ENCODE measurements around the gene ZNF138. TPM values are rescaled to one million over a fixed set of nuclear protein-coding genes. Genes with fewer than 3 reads are reported as not detected.

The ZNF138 gene
- total and polyA plus RNA-seq, 3 donors from 2014 or later = 3.9 to 19.1 (median 13.1) TPM

- Histone ChIP-seq H3K27me3 (no peaks in the 10 kb centered on the region), H3K27ac (no peak overlapping the region), H3K4me1 (no peaks in the 10 kb centered on the region), H3K4me3 (no peak overlapping the region), H3K9me3 (no peaks in the 10 kb centered on the region), H3K36me3 (ENCODE audit: low read depth, missing control alignments) (no peaks in the 10 kb centered on the region)
- DNase-seq = no peak
- TF ChIP-seq CTCF (IDR thresholded peaks at IDR 0.05) = no peak
- TF ChIP-seq POLR2A (IDR thresholded peaks at IDR 0.05) = no peak
- 74 to 75% methylated on average over 14 of the region's 14 CpGs for WGBS, 2 donors
- intact Hi-C loops (cut with DNase I; ENCODE audit: low total_unique reads) = no loop called here
These were observed 44.5 kb downstream of the ZNF138 start for GRCh38 chr7:64838691-64839090.

GRCh38 chr7:64839910-64840309, 45.7 kb downstream of the ZNF138 start:
- H3K4me1 ChIP-seq = no peaks in the 10 kb centered on the region
- no peaks in the 10 kb centered on the region for H3K36me3 ChIP-seq (ENCODE audit: low read depth, missing control alignments)
- TF ChIP-seq CTCF (IDR thresholded peaks at IDR 0.05) (no peak), POLR2A (IDR thresholded peaks at IDR 0.05) (no peak)
- no peak for DNase-seq
- H3K27ac ChIP-seq = no peak overlapping the region
- no peak overlapping the region for H3K4me3 ChIP-seq
- intact Hi-C loops (cut with DNase I; ENCODE audit: low total_unique reads) = no loop called here
- WGBS, 2 donors = 77 to 96% methylated on average over 16 of the region's 16 CpGs
- no peaks in the 10 kb centered on the region for H3K9me3 ChIP-seq
- H3K27me3 ChIP-seq = no peaks in the 10 kb centered on the region

- no peak overlapping the region for H3K27ac ChIP-seq
- DNase-seq = no peak
These were observed 55.2 kb downstream of the ZNF138 start for GRCh38 chr7:64849250-64849923.

GRCh38 chr7:64849924-64850499, 55.8 kb downstream of the ZNF138 start:
- intact Hi-C loops (cut with DNase I; ENCODE audit: low total_unique reads) = no loop called here
- DNase-seq = no peak
- no peaks in the 10 kb centered on the region for H3K27me3 ChIP-seq

More at GRCh38 chr7:64849250-64849923, 55.2 kb downstream of the ZNF138 start:
- Histone ChIP-seq H3K27me3 (no peaks in the 10 kb centered on the region), H3K4me3 (no peak overlapping the region), H3K36me3 (ENCODE audit: low read depth, missing control alignments) (no peaks in the 10 kb centered on the region), H3K4me1 (no peaks in the 10 kb centered on the region), H3K9me3 (no peaks in the 10 kb centered on the region)
- TF ChIP-seq CTCF (IDR thresholded peaks at IDR 0.05) (no peak), POLR2A (IDR thresholded peaks at IDR 0.05) (no peak)
- intact Hi-C loops (cut with DNase I; ENCODE audit: low total_unique reads) = no loop called here
- 73 to 83% methylated on average over 4 to 5 of the region's 5 CpGs for WGBS, 2 donors

More at GRCh38 chr7:64849924-64850499, 55.8 kb downstream of the ZNF138 start:
- Histone ChIP-seq H3K27ac (no peak overlapping the region), H3K9me3 (no peaks in the 10 kb centered on the region), H3K4me3 (no peak overlapping the region), H3K4me1 (no peaks in the 10 kb centered on the region), H3K36me3 (ENCODE audit: low read depth, missing control alignments) (no peaks in the 10 kb centered on the region)
- WGBS, 2 donors = 74 to 80% methylated on average over 7 of the region's 7 CpGs
- TF ChIP-seq POLR2A (IDR thresholded peaks at IDR 0.05) (no peak), CTCF (IDR thresholded peaks at IDR 0.05) (no peak)

Measured in testis (tissue), 3 donors.